A673 (cell line): ENCODE measurements around the gene CRADD. TPM values are rescaled to one million over a fixed set of nuclear protein-coding genes. Genes with fewer than 3 reads are reported as not detected.

Experiments
- BruUV-seq: library from RNA; stranded (reverse); fragments of 400-500 nt; replicated peaks from 2 replicates; lab custom pipeline; 2021; lab: Mats Ljungman, UMichigan
- CTCF ChIA-PET: fragments of 300-600 bp; sonication (Branson Sonifier 250); formaldehyde crosslinking; loops from one replicate; lab custom pipeline; 2022; ENCODE audit warnings: antibody characterized with exemption; lab: Charles Lee
- POLR2A ChIA-PET: fragments of 300-600 bp; sonication (Branson Sonifier 250); formaldehyde crosslinking; loops from one replicate; lab custom pipeline; 2022; ENCODE audit warnings: antibody characterized with exemption; ENCODE audit not compliant: low non-redundant PET; lab: Charles Lee
- DNase-seq: peaks from one replicate; pipeline ENCODE4 v3.0.0-alpha.2; 2015; ENCODE audit warnings: low spot score
- H3K27ac ChIP-seq: fragments of 200-600 bp; sonication (generic); 2 replicates; pipeline ENCODE4 v1.5.1; 2016; ENCODE audit warnings: mixed run types, low read depth, mild to moderate bottlenecking, mixed read lengths, antibody characterized with exemption, low read length; ENCODE audit not compliant: poor library complexity, severe bottlenecking
- H3K27me3 ChIP-seq: fragments of 200-600 bp; sonication (generic); replicated peaks from 2 replicates; pipeline ENCODE4 v1.6.1; 2017; ENCODE audit warnings: mixed run types, low read depth, mild to moderate bottlenecking, mixed read lengths, antibody characterized with exemption, low read length; ENCODE audit not compliant: insufficient read depth, poor library complexity
- H3K36me3 ChIP-seq: fragments of 200-600 bp; sonication (generic); 2 replicates; pipeline ENCODE4 v1.6.1; 2016; ENCODE audit warnings: mixed run types, mild to moderate bottlenecking, mixed read lengths, antibody characterized with exemption, low read length; ENCODE audit not compliant: insufficient read depth, poor library complexity, severe bottlenecking
- H3K4me1 ChIP-seq: fragments of 200-600 bp; sonication (generic); 2 replicates; pipeline ENCODE4 v1.6.1; 2017; ENCODE audit warnings: mixed run types, mild to moderate bottlenecking, mixed read lengths, antibody characterized with exemption, low read length; ENCODE audit not compliant: insufficient read depth, poor library complexity, severe bottlenecking
- H3K4me3 ChIP-seq: fragments of 200-600 bp; sonication (generic); 2 replicates; pipeline ENCODE4 v1.5.1; 2016; ENCODE audit warnings: low read depth, mixed run types, mild to moderate bottlenecking, mixed read lengths, low read length; ENCODE audit not compliant: poor library complexity, severe bottlenecking
- H3K9me3 ChIP-seq: fragments of 200-600 bp; sonication (generic); 2 replicates; pipeline ENCODE4 v1.6.1; 2016; ENCODE audit warnings: mixed run types, low read depth, mild to moderate bottlenecking, mixed read lengths, antibody characterized with exemption, low read length; ENCODE audit not compliant: poor library complexity, severe bottlenecking
- CTCF ChIP-seq: fragments of 300-800, 200-600 bp; sonication (generic); conservative IDR thresholded peaks from 2 replicates; pipeline ENCODE4 v1.5.1; 2017; ENCODE audit warnings: low read depth, mild to moderate bottlenecking, antibody characterized with exemption, low read length, moderate library complexity, mixed read lengths
- EZH2 ChIP-seq: fragments of 200-600 bp; sonication (generic); IDR thresholded peaks from 2 replicates; pipeline ENCODE4 v1.6.1; 2017; ENCODE audit warnings: borderline replicate concordance, low read depth, mild to moderate bottlenecking, mixed read lengths, antibody characterized with exemption, low read length; ENCODE audit not compliant: poor library complexity, severe bottlenecking
- intact Hi-C: fragments of 100-400 bp; cut with micrococcal nuclease; formaldehyde crosslinking; loops from one replicate; pipeline ENCODE4 v1.10.0; 2022; ENCODE audit not compliant: unreplicated experiment
- total RNA-seq: library from RNA; stranded (reverse); gene quantifications from 2 replicates; pipeline ENCODE4 v1.2.3, GENCODE V29; 2021

The CRADD gene
- total RNA-seq, 1 experiment from 2014 or later, result 9.1 TPM

- no TSS peak for BruUV-seq
- DNase-seq, result no peak
- Histone ChIP-seq H3K36me3 (no peaks in the 10 kb centered on the region), H3K4me1 (no peaks in the 10 kb centered on the region), H3K27ac (no peak overlapping the region), H3K4me3 (no peak overlapping the region), H3K9me3 (no peaks in the 10 kb centered on the region), H3K27me3 (no peaks in the 10 kb centered on the region)
- POLR2A ChIA-PET, result no interaction called here
- intact Hi-C loops, result no loop called here
- TF ChIP-seq EZH2 (no peak), CTCF (no peak)
- CTCF ChIA-PET, result no interaction called here
Observed at GRCh38 chr12:93827179-93827578, 150.0 kb downstream of the CRADD start.

DNA sequence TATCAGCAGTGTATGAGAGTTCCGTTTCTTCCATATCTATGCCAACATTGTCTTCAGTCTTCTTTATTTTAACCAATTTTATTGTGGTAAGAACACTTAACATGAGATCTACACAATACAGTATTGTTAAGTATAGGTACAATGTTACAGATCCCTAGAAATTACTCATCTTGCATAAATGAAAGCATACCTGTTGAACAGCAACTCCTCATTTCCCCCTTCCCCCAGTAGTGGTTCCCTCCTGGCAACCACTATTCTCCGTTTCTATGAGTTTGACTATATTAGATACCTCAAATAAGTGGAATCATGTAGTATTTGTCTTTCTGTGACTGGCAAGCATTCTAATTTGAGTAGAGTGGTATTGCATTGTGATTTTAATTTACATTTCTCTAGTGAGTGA, 150.5 kb downstream of the CRADD start:
- no peaks in the 10 kb centered on the region for H3K27me3 ChIP-seq
- H3K36me3 ChIP-seq, result no peaks in the 10 kb centered on the region
- CTCF ChIA-PET, result no interaction called here
- no peaks in the 10 kb centered on the region for H3K4me1 ChIP-seq
- H3K9me3 ChIP-seq, result no peaks in the 10 kb centered on the region
- H3K4me3 ChIP-seq, result no peak overlapping the region
- no TSS peak for BruUV-seq
- no peak for TF ChIP-seq EZH2
- TF ChIP-seq CTCF, result no peak
- intact Hi-C loops, result no loop called here
- POLR2A ChIA-PET, result no interaction called here
- H3K27ac ChIP-seq, result no peak overlapping the region
- DNase-seq, result no peak

GRCh38 chr12:93829016-93829415, 151.8 kb downstream of the CRADD start:
- H3K4me1 ChIP-seq, result no peaks in the 10 kb centered on the region
- no peak overlapping the region for H3K27ac ChIP-seq
- H3K9me3 ChIP-seq, result no peaks in the 10 kb centered on the region
- no peak for TF ChIP-seq EZH2
- no peak for TF ChIP-seq CTCF
- ChIA-PET POLR2A (no interaction called here), CTCF (no interaction called here)
- H3K27me3 ChIP-seq, result no peaks in the 10 kb centered on the region
- H3K36me3 ChIP-seq, result no peaks in the 10 kb centered on the region
- DNase-seq, result no peak
- intact Hi-C loops, result no loop called here
- H3K4me3 ChIP-seq, result no peak overlapping the region
- no TSS peak for BruUV-seq
